ENCODE results near the gene PRKAG2. TPM values are rescaled to one million over a fixed set of nuclear protein-coding genes. Genes with fewer than 3 reads are reported as not detected.

Gene PRKAG2
- total RNA-seq, 4 donors from 2014 or later: 7.5 to 14.3 (median 12.2) TPM

DNA sequence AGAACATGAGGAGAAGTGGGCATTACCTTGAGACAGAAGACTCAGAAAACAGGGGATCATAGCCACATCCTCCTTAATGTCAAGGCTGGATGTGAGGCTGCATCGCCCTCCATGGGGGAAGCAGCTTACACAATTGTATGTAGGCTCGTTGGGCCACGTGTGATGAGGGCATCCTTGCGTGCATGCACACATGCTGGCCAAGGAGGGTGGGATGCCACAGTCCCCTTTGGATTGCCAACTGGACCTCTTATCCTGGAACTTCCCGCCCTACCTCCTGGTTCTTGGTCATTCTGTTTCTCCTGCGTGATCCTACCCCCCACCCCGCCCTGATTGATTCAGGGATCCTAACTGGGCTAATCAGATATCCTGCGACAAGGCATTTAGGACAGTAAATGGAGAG is 102.0 kb downstream of the PRKAG2 start:
- intact Hi-C loops (cut with DNase I; ENCODE audit: low total_unique reads): no loop called here
- H3K4me3 ChIP-seq (ENCODE audit: low read depth, poor library complexity, severe bottlenecking): no peak overlapping the region
- TF ChIP-seq, protein P1, sequence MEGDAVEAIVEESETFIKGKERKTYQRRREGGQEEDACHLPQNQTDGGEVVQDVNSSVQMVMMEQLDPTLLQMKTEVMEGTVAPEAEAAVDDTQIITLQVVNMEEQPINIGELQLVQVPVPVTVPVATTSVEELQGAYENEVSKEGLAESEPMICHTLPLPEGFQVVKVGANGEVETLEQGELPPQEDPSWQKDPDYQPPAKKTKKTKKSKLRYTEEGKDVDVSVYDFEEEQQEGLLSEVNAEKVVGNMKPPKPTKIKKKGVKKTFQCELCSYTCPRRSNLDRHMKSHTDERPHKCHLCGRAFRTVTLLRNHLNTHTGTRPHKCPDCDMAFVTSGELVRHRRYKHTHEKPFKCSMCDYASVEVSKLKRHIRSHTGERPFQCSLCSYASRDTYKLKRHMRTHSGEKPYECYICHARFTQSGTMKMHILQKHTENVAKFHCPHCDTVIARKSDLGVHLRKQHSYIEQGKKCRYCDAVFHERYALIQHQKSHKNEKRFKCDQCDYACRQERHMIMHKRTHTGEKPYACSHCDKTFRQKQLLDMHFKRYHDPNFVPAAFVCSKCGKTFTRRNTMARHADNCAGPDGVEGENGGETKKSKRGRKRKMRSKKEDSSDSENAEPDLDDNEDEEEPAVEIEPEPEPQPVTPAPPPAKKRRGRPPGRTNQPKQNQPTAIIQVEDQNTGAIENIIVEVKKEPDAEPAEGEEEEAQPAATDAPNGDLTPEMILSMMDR (IDR thresholded peaks at IDR 0.05): no peak
- no peak for TF ChIP-seq POLR2A (IDR thresholded peaks at IDR 0.05)
- no peak for DNase-seq (ENCODE audit: low spot score in 2 of 2)
- 94 to 98% methylated on average over 8 of the region's 8 CpGs for WGBS, 2 donors

DNA sequence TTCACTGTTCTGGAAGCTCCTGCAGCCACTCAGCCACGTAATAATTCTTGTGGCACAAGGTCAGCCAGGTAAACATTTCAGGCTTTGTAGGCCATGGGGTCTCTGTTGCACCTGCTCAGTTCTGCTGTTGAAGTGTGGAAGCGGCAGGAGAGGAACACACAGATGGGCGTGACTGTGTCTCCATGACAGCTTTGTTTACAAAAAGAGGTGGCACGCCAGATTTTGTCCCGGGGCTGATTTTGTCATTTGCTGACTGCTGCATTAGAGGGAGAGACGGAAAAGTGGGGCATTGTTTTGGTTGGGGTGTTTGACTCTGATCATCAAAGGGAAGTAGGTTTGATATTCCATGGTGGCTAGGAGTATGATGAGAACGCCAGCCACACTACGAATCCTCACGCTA is 103.1 kb downstream of the PRKAG2 start:
- peak in 1 of 2 donors; percentile 82 for DNase-seq (ENCODE audit: low spot score in 2 of 2)
- TF ChIP-seq POLR2A (IDR thresholded peaks at IDR 0.05): no peak
- TF ChIP-seq, protein P1 (IDR thresholded peaks at IDR 0.05): no peak
- intact Hi-C loops (cut with DNase I; ENCODE audit: low total_unique reads): no loop called here
- WGBS, 2 donors: 76 to 83% methylated on average over 9 of the region's 9 CpGs
- H3K4me3 ChIP-seq (ENCODE audit: low read depth, poor library complexity, severe bottlenecking): no peak overlapping the region

DNA sequence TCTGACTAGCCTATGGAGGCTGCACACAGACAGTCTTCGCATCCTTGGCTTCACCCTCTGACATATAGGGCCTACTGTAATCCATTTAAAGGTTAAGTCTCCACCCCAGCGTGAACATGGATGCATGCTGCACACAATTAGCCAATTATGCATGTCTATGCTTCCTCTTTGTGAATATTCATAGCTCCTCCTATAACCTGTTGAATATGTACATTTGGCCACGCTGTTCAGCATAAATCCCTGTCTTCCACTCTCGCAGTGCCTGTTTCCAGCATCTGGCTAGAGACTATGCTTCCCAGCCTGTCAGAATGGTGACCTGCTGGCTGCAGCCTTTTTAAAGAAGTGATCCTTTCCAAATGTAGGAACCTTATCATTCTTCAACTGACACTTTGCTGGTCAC is 106.7 kb downstream of the PRKAG2 start:
- WGBS, 2 donors: 92 to 98% methylated on average over 4 of the region's 4 CpGs

DNA sequence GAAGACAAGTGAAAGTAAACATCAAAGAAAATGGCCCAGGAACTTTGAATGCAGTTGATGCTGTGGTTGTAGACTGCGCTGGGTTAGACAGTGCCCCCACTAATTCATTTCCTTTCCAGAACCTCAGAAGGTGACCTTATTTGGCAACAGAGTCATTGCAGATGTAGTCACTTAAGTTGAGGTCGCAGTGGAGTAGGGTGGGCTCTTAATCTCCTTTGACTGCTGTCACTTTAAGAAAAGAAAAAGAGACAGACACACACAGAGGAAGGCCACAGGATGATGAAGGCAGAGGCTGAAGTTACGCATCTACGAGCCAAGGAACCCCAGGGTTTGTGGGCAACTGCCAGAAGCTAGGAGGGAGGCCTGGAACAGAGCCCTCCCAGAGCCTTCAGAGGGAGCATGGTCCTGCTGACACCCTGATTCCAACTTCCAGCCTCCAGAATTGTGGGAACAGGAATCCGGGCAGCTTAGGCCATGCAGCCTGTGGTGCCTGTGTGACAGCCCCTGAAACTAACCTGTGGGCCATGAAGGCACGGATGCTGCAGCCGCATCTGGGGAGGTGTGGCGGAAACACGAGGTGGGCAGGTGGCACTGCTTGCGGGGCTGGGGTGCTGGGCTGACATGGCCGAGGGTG is 107.6 kb downstream of the PRKAG2 start:
- intact Hi-C loops (cut with DNase I; ENCODE audit: low total_unique reads): no loop called here
- WGBS, 2 donors: 89% methylated on average over 11 of the region's 11 CpGs
- no peak for TF ChIP-seq POLR2A (IDR thresholded peaks at IDR 0.05)
- TF ChIP-seq, protein P1 (IDR thresholded peaks at IDR 0.05): no peak
- H3K4me3 ChIP-seq (ENCODE audit: low read depth, poor library complexity, severe bottlenecking): no peak overlapping the region
- no peak for DNase-seq (ENCODE audit: low spot score in 2 of 2)

More for the DNA sequence above, 106.7 kb downstream of the PRKAG2 start:
- H3K4me3 ChIP-seq (ENCODE audit: low read depth, poor library complexity, severe bottlenecking): no peak overlapping the region
- no peak for TF ChIP-seq POLR2A (IDR thresholded peaks at IDR 0.05)
- TF ChIP-seq, protein P1 (IDR thresholded peaks at IDR 0.05): no peak
- no peak for DNase-seq (ENCODE audit: low spot score in 2 of 2)
- intact Hi-C loops (cut with DNase I; ENCODE audit: low total_unique reads): no loop called here

DNA sequence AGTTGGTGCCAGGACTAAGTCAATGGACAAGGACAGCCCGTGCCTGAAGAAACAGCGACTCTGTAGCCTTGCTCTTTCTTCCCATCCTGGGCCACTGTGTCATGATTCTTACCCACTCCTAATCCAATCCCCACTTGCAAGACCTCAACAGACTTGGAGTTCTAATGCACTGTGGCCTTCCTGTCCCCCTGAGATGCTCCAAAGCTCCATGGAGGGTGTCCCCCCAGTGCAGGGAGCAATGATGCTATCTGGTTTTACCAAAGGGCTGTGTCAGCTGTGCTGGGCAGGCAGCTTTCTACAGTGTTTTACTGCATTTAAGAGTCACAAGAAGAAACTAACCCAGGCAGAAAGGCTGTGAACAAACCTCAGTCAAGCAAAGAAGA is 108.1 kb downstream of the PRKAG2 start:
- 91 to 97% methylated on average over 2 of the region's 2 CpGs for WGBS, 2 donors
- DNase-seq (ENCODE audit: low spot score in 2 of 2): no peak
- no peak overlapping the region for H3K4me3 ChIP-seq (ENCODE audit: low read depth, poor library complexity, severe bottlenecking)
- TF ChIP-seq POLR2A (IDR thresholded peaks at IDR 0.05): no peak
- TF ChIP-seq, protein P1 (IDR thresholded peaks at IDR 0.05): no peak
- intact Hi-C loops (cut with DNase I; ENCODE audit: low total_unique reads): no loop called here

DNA sequence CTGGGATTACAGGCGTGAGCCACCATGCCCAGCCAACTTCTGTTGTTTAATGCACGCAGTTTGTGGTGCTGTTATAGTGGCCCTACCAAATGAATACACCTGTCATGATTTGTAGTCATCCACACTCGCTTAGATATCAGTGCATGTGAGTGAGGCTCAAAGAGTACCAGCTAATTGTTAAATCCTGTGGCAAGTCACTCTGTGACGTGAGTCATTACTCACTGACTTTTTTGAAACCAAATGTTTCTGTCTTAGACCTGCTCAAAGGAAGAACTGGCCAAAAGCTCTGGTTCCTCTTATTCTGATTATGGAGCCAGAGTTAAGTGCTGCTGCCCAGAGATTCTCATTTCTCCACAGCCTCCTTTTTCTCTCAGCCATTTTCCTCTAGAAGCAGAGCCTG is 109.4 kb downstream of the PRKAG2 start:
- H3K4me3 ChIP-seq (ENCODE audit: low read depth, poor library complexity, severe bottlenecking): no peak overlapping the region
- TF ChIP-seq, protein P1 (IDR thresholded peaks at IDR 0.05): no peak
- no peak for TF ChIP-seq POLR2A (IDR thresholded peaks at IDR 0.05)
- no peak for DNase-seq (ENCODE audit: low spot score in 2 of 2)
- WGBS, 2 donors: 93 to 98% methylated on average over 4 of the region's 4 CpGs
- intact Hi-C loops (cut with DNase I; ENCODE audit: low total_unique reads): no loop called here

Measured in lower leg skin (tissue), 4 donors.